ENCODE measurements around the gene LRWD1.
A peak's percentile ranks its signal among the peaks of the same experiment; 100 is the strongest.

LRWD1 gene

DNA sequence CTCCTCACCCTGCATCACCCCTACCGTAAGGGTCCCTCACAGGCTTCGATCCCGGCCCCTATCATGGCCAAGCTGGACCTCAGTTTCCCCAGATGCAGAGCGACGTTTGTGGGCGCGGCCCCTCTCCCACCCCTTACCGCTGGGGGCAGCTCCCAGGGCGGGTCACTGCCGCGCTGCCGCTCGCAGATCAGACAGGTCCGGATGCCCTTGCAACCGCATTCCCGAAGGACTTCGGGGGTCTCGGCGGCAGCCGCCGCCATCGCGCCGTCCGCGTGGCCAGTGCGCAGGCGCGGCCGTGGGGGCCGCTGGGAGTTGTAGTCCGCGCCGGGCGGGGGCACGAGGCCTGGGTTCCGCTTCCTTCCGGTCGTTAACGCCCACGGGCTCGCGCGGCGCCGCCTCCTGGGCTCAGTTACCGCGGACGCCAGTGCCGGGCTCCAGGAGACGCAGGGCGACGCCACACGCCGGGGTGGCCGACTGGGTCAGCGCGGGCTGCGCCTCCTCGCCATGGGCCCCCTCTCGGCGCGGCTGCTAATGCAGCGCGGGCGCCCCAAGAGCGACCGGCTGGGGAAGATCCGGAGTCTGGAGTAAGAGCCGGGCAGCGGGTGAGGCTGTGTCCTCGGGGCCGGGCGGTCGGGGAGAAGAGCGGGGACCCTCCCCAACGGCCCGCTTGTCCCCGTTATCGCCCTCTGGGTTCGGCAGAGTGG lies at the start of gene LRWD1, which contains the start of gene ALKBH4:
Gene LRWD1 (plus strand): TSS at position 408 of the 704 bp plus-strand sequence. CDS start 97 bp downstream, at position 505.
Gene ALKBH4 (minus strand): TSS at position 287 of the 704 bp plus-strand sequence. CDS start 27 bp downstream, at position 260.
- DNase-seq (ENCODE audit: low spot score), result peak; percentile 89

DNA sequence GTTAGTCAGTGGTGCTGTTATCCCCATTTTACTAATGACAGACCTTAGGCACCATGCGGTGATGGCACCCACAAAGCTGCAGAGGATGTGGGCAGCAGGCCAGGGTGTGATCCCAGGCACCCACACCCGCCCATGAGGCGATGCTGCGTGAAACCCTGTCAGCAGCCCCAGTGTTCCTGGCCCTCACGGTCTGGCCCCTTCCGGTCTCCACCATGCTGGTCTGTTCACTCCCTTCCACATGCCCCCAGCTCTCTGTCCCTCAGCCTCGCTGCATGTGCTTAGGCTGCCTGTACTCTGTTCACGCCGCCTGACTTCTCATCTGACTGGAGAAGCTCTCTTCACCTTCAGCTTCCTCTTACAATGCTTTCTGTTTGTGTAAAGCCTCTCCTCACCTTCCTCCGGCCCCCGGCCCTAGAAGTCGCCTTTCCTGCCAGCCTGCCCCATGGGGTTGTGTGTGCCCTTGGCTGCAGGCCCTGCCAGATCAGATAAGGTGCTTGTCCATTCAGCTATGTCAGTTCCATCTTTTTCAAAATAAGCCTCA lies 49.0 kb upstream of the LRWD1 start:
- no peak for DNase-seq (ENCODE audit: low spot score)

DNA sequence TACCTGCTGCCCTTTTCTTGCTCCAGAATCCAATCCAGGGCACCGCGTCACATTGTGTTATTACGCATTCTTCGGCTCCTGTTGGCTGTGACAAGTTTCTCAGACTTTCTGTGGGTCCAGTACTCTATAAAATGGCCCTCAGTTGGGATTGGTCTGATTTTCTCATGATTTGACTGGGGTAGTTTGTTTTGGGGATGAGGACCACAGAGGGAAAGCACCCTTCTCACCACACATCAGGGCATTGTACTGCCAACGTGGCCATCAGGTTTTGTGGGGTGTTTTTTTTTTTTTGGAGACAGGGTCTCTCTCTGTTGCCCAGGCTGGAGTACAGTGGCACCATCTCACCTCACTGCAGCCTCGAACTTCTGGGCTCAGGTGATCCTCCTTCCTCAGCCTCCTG lies 48.4 kb upstream of the LRWD1 start:
- no peak for DNase-seq (ENCODE audit: low spot score)

DNA sequence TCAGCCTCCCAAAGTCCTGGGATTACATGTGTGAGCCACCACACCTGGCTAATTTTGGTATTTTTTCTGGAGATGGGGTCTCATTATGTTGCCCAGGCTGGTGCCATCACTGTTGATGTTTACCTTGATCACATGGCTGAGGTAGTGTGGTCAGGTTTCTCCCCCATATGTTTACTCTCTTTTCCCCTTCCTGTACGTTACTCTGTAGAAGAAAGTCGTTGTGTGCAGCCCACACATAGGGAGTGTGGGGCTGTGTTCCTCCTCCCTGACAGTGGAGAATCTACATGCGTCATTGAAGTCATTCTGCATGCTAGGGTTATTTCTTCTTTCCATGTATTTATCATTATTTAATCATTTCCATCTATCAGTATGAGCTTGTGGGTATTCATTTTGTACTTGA lies 47.7 kb upstream of the LRWD1 start:
- DNase-seq (ENCODE audit: low spot score), result no peak

DNA sequence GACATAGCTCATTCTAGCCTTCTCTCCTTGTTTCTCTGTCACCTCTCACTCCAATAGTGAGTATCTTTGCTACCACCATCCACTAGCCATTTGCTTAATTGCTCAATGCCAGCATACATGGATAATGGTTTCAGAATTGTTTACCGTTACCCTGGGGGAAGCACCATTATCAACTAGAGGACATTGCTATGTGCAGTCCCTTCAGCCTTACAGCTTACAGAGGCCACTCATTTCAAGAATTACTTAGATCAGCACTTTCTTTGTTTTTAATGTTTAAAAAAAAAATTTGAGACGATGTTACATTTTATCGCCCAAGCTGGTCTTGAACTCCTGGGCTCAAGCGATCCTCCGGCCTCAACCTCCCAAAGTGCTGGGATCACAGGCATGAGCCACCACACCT lies 46.2 kb upstream of the LRWD1 start:
- no peak for DNase-seq (ENCODE audit: low spot score)

DNA sequence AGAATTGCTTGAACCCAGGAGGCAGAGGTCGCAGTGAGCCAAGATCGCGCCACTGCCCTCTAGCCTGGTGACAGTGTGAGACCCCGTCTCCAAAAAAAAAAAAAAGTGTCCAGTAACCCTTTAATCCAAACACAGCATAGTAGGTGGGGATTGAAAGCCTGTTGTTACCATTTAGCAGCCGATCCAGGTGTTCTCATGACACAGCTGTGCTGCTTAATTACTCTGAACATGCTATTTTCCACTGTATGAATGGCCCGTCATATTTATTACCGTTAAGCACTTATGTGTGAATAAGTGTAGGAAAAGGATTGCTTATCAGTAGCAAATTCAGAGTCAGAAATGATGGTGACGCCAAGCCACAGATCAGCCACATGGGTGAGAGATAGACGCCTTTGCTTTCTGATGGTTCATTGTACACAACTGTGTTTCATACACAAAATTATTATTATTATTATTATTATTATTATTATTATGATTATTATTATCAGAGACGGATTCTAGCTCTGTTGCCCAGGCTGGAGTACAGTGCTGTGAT lies 43.0 kb upstream of the LRWD1 start:
- no peak for DNase-seq (ENCODE audit: low spot score)

DNA sequence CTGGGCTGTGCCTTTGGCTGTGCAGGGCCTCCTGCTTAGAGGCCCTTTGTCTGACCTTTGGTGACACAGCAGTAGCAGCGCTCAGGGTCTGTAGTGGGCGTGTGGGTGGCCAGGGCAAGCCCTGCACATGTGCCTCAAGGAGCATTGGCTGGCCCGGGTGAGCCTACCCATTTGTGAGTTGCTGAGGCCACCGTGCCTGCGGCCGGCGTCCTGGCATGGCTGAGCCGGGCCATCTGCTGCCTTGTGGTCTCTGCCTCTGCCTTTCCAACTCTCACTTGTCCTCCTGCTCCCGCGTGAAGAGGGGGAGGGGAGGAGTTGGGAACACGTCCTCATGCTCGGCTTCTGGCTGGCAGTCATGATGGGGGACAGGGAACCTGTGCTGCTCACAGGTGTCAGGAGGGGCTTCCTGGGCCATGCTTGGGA lies 40.6 kb upstream of the LRWD1 start:
- DNase-seq (ENCODE audit: low spot score), result no peak

DNA sequence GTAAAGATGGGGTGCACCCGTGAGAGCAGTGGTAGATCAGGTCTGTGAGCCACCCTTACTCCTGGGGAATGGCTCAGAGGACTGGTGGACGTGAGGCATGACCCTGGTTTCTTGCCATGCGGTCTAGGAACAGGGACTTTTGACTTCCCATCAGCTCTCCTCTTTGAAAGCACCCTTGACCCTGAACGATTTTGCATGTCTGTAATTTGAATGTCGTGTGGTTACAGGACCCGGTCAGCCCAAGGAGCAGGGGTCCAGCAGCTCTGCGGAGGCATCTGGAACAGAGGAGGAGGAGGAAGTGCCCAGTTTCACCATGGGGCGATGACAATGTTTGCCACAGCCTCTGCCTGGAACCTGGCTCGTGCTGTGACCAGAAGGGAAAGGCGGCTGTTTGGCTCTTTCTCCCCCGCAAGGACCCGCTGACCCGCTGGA lies 40.0 kb upstream of the LRWD1 start:
- no peak for DNase-seq (ENCODE audit: low spot score)

DNA sequence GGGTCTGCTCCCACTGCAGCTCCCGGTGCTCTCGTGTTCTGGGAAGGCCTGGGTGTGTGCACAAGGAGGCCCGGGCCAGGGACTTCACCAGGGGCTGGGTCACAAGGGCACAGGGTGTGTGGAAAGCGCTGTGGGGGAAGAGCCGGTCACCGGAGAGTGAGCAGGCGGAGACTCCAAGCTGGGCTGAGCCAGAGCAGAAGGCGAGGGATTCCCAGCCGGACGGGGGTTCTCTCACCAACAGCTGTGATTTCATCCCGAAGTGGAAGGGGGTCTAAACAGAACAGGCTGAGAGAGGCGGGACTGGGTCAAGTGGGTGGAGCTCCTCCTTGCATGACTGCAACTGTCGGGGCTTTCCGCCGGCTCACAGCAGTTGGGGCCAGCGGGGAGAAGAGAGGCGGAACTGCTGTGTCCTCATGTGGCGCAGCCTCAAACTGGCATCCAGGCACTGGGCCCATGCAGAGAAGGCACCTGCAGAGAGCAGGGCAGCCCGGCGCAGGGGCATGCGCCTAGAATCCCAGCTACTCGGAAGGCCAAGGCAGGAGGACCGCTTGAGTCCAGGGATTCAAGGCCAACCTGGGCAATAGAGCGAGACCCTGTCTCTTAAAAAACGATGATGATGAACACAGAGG lies 39.0 kb upstream of the LRWD1 start:
- no peak for DNase-seq (ENCODE audit: low spot score)

DNA sequence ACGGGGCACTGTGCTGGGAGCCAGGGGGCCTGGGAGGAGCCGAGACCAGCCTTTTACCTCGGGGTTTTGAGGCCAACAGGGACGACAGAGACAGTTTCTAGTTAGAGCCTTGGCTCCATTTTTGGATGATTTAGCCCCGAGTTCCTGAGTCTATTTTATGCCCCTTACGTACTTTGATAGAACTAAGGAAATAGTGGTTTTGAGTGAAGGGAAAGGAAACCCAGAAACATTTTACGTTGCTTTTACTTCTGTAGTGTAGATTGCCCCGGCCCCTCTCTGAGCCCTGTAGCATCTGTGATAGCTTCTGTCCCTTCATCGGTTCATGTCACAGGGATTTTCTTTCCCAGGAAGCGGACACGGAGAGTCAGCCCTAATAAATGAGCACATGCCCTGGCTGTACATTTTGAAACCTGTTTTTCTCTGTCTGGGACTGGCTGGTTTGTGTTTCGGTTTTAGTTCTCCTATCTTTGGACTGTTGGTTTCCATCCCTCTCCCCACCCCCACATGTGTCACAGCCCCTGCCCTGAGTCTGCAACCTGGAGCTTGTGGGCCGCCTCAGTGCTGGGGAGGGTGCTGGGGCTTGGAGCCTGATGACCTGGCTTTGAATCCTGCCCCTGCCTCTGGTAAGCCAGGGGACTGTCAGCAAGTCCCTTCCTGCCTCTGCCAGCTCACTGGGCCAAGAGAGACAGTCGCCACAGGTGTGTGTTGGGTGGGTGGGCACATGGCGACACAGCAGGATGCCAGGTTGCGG lies 38.3 kb upstream of the LRWD1 start:
- DNase-seq (ENCODE audit: low spot score), result no peak

DNA sequence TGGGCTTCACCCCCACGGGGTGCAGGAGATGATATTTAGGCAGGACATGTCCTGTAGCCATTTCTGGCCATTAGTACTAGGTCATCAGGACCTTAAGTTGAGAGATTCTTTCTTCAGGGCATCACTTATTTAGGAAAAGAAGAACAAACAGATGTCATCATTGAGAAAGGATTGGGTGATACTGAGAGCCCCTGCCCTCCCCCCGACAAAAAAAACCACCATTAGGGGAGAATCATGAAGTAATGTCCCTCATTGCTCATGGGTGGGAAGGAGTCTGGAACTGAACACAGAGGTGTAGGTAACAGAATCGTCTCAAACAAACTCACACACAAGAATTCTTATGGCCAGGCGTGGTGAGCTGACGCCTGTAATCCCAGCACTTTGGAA lies 37.8 kb upstream of the LRWD1 start:
- no peak for DNase-seq (ENCODE audit: low spot score)

DNA sequence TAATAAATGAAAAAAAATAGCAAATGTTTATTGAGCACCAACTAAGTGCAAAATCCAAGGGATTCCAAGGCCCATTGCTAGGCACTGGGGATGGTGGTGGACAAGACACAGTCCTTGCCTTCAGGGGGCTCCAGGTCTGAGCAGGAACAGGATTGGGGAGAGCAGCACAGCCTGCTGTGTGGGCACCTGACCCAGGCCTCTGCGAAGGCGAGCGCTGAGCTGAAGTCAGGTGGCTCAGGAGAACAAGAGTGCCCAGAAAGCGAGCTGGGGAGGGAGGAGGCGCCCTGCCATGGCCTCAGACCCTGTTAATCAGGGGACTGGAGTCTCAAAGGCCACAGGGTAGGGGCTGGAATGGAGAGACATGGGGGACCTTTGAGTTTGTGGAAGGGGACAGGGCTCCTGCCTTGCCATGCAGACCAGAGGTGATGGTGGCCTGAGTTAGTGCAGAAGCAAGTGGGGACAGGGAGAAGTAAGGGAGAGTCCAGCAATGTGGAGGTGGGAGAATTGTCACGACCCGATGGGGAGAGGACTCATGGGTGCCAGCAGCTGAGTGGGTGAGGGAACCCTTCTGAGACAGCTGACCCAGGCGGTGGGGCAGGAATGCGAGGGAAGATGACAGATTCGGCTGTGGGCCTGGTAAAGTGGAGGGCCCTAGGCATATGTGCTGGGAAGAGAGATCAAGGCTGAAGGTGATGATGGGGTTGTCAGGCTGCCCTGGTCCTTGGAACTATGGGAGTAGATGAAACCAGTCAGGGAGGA lies 35.5 kb upstream of the LRWD1 start:
- no peak for DNase-seq (ENCODE audit: low spot score)

DNA sequence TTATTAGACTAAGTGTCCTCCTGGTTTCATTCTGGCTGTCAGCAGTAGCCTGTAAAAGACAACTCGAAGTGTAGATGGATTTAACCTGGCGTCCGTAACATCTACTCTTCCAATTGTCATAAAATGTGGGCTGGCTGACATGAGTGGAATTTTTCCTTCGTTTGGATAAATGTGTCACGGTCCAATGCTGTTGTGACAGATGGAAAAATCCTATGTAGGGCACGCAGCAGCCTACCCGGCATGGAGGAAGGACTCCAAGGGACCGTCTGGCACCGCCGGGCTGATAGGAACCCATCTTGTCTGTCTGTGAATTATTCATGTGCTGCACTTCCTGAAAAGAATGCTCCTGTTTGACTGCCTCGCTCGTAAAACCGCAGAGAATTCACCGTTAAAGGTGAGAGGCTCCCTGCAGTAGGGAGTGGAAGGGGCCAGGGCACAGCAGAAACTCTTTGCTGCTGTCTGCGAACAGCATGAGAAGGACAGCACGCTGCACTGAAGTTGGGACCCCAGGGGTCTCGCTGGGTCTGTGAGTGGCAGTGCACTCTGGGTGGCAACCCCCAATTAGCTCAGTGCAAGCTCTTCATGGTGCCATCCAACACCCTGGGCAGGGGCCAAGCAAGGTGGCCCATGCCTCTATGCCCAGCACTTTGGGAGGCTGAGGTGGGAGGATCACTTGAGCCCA lies 33.0 kb upstream of the LRWD1 start:
- DNase-seq (ENCODE audit: low spot score), result no peak

DNA sequence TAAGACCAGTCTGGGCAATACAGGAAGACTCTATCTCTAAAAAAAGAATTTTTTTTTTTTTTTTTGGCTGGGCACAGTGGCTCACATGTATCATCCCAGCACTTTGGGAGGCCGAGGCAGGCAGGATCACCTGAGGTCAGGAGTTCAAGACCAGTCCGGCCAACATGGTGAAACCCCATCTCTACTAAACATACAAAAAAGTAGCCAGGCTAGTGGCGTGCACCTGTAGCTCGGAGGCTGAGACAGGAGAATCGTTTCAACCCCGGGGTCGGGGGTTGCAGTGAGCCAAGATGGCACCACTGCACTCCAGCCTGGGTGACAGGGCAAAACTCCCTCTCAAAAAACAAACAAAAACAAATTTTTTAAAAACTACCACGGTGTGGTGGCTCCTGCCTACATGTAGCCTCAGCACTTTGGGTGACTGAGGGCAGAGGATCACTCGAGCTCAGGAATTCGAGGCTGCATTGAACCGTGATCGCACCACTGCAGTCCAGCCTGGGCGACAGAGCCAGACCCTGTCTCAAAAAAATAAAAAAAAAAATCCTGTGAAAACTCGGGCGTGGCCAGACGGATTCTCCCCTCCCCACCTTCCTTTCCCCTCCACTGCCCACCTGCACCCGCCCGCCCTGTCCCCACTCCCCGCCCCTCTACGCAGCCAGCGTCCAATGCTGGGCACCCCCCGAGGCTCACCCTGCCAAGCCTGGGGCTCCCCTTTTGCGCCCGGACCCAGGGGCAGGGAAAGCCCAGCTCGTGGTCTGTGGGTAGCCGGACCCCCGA lies 32.2 kb upstream of the LRWD1 start:
- DNase-seq (ENCODE audit: low spot score), result no peak

DNA sequence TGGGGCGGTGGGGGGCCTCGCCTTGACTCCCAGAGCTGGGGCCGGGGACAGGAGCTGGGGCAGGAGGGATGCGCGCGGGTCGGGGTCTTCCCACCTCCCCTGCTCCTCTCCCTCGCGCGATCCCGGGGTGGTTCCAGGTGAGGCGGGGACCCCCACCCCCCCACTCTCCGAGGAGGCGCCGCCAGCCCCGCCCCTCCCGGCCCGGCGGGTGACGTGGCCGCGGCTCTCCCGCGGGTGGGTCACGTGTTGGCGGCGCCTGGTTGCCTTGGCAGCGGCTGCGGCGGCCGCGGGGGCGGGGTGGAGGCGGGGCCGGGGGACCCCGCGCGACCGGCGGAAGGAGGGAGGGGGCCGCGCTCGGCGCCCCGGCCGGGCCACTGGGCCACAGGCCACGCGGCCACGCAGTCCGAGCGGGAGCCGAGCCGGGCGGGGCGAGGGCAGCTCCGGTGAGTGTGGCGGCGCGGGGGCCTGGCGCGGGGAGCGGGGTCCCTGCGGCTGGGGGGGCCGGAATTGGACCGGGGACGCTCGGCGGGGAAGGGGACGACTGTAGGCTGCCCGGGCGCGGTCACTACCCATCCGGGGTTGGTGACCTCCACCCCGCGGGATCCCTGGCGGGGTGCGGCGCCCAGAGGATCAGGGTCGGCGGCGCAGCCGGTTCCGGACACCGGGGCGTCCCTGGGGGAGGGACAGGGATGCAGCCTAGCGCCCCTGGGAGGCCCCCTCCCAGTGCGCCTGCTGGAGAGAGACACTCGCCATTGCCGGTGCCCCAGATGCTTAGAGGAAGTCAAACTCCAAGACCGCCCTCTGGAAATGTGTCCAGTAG lies 31.4 kb upstream of the LRWD1 start, which contains the start of gene ORAI2:
Gene ORAI2 (plus strand): TSS at position 357 of the 820 bp plus-strand sequence. CDS start 5,382 bp downstream, outside the sequence.
- peak; percentile 76 for DNase-seq (ENCODE audit: low spot score)

DNA sequence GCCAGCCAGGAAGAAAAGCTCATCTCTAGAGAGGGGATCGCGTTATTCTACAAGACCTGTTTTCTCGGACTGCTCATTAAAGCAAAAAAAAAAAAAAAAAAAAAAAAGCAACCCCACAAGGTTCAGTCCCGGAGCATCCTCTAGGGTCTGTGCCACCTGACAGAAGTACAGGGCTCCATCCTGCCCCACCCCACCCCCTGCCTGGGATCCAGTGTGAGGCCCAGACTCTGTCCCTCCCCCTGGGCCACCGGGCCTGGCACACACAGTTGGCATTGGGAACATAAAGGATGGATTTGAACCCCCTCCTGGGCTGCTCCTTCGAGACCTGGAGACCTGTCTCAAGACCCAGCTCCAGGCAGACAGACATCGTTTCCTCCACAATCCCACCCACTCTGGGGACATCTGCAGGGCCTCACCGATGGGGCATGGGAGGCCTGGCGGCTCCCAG lies 30.7 kb upstream of the LRWD1 start:
- DNase-seq (ENCODE audit: low spot score), result no peak

DNA sequence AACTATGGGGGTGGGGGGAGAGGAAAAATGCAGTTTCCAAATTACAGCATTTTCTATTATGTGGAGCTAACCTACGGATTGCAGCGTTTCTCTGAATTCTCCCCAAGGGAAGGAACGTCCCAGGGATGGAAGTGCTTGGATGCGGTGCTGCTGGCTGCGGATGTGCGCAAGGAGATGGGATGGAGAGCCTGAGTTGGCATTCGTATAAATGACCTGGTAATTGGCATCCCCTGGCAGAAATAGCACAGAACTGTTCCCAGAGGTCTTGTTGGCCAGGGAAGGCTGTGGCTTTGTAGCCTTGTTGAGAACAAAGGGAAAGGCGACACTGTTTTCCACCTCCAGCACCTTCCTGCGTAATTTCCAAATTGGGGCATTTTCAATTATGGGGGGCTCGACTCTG lies 28.7 kb upstream of the LRWD1 start:
- DNase-seq (ENCODE audit: low spot score), result no peak

DNA sequence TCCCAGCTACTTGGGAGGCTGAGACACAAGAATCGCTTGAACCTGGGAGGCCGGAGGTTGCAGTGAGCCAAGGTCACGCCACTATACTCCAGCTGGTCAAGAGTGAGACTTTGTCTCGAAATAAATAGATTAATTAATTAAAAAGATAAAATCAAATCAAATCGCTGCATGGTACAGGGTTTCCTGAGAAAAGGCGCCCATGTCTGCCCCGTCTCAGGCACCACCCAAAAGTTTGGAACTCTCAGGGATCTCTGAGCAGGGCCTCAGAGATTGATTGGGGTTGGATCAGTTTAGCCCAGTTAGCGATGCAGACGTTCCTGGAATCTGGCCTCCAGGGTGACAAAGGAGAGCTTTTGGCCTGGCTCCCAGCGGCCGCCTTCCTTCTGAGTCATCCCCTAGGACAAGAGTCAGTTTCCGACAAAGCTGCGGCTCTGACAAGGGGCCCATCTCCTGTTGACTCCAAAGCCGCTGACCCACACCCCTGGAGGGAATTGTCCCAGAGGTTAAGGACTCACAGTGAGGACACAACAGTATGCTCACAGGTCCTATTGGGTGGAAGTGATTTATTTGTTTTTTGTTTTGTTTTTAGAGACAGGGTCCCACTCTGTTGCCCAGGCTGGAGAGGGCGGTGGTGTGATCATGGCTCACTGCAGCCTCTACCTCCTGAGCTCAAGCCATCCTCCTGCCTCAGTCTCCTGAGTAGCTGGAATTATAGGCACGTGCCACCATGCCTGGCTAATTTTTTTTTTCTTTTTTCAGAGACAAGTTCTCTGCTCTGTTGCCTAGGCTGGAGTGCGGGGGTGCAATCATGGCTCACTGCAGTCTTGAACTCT lies 24.6 kb upstream of the LRWD1 start:
- DNase-seq (ENCODE audit: low spot score), result no peak

Measured in putamen (tissue), 1 donor.